Fibroblast of skin of right biceps (primary cell): Measurements from ENCODE around the gene FHIT.
A peak's percentile ranks its signal among the peaks of the same experiment; 100 is the strongest.

Source experiments
- DNase-seq: peaks from one replicate; pipeline ENCODE4 v3.0.0-alpha.2; 2013

FHIT gene

DNA sequence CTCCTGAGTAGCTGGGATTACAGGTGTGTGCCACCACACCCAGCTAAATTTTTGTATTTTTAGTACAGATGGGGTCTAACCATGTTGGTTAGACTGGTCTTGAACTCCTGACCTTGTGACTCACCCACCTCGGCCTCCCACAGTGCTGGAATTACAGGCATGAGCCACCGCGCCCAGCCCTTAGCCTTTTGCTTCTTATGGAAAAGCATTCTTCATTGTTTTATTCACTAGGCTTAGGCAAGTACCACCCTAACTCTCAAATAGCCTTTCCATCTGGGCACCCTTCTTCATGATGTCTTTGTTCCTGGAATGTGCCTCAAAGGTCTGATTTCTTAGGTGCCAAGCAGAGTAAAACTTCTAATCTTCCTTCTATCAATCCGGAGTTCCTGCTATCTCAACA lies 641.8 kb downstream of the FHIT start:
- DNase-seq = peak; percentile 44

DNA sequence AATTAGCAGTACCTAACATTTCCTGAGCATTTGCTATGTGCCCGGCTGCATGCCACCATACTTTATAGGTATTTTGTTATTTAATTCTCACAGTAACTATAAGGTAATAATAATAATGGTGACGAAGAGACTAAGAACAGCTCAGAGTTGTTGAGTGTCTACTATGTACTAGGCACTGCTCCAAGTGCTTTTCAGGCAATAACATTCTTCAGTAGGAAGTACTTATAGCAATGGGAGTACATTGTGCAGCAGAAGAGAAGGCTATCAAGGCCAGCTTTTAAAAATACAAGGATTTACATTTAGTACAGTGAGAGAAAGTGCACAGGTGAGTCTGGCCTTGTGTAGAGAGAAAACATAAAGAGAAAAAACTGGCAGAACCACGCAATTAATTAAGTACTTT lies 647.4 kb downstream of the FHIT start:
- no peak for DNase-seq

DNA sequence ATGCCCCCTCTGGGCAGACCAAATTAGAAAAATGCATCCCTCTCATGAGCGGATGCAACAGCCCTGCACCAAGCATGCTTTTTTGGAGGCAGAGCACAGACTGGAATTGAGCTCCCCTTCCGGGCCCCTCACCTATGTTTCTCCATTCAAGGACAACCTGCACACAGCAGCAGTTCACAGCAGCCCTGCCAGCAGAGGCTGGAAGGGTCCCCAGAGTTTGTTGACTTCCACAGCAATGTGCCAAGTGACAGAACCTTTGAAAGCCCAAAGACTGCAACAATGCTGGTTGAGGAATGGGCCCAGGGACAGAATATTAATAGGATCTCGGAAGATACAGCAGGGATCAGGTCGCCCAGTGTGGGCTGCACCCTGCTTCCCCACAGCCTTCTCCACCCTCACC lies 650.4 kb downstream of the FHIT start:
- no peak for DNase-seq

DNA sequence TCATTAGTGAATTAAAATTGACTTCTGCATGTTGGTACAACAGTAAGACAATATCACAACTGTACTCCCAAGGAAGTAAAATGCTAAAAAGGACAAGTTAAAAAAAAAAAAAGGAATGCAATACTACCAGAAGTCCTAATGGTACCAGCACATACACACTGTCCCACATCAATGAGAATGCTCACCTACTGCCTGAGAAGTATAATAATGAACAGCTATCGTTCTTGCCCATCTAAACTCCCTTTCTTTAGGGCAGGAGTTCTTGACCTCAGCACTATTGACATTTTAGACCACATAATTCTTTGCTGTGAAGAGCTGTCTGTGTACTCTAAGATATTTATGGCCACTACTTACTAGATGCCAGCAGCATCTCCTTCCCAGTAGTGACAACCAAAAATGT lies 651.7 kb downstream of the FHIT start:
- DNase-seq = no peak

DNA sequence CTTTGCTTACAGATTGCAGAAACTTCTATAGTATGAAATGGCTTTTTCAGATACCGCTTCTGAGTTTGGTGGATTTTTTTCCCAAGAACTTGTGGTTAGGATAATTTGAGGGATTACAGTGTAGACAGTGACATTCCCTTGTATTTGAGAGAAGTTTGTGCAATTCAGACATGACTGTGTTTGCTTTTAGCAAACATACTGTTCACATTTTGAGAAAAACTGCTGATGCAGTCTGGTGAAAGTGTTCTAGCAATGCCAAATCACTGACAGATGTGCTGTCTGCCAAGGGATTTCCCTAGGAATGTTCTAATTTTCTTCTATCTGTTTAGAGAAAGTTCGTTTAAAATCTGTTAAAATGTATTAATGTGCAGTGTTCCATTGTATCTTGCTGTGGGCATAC lies 652.6 kb downstream of the FHIT start:
- peak; percentile 67 for DNase-seq

DNA sequence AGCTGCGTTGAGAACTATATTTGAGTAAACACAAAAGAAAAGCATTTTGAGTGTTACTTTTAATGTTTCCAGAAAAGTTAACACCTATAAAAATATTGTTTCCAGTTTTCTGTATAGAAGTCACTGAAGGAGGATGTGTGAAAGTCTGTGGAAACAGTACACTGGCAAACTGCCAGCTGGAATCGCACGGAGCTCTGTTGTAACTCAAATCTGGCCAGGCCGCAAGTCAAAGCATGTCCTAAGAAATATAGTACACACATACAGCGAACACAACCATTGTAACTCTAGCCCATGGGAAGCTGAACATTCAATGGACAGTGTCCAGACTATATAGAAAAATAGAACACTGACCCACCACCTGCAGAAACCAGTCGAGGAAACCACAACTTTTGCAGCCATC lies 657.2 kb downstream of the FHIT start:
- peak; percentile 73 for DNase-seq

DNA sequence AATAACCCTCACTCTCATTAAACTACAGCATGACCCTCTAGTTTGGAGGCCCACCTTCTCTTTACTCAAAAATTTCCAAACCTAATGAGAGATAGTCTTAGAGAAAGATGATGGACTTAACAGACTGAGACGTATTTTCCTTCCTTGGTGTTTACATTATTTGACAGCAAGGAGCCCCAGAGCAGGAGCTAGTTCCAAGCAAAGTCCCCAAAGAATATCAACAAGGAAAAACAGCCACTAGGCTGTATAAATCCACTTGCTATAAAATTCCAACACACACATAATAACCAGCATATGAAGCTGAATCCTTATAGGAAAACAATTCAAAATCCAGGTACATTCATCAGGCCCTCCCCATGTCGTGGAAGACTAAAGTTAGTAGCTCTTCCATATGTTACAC lies 660.0 kb downstream of the FHIT start:
- no peak for DNase-seq

DNA sequence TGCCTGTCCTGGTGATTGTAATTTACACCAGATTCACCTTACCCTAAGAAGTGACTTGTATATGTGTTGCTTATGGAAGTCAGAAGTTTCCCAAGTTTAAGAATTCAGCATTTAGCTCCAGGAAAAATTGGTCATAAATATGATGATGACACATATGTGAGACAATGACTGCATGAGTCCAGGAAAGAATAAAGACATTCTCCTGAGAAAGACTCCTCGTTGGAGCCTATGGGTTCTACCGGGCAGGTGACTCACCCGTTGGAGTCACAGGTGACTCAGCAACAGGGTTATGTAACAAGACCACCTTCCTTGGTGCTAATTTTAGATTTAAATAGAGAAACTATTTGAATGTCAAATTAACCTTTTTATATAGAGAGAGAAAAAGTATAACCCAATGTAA lies 662.4 kb downstream of the FHIT start:
- peak; percentile 83 for DNase-seq

DNA sequence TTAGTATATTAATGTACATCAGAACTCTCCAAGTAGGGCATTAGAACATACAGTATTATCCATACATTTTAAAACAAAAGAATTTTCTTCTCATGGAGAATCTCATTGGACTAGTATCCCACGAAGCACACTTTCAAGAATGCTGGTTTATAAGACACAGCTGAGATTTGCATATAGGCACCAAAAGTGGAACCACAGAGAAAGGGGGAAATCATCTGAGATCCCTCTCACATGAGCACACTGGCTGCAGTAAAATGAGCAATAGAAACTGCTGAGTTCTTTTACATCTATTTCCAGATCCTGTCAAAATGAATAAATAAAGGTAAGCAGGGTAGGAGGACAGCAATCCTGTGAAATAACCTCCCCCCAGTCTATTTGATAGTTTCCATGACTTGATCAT lies 665.3 kb downstream of the FHIT start:
- DNase-seq = no peak

DNA sequence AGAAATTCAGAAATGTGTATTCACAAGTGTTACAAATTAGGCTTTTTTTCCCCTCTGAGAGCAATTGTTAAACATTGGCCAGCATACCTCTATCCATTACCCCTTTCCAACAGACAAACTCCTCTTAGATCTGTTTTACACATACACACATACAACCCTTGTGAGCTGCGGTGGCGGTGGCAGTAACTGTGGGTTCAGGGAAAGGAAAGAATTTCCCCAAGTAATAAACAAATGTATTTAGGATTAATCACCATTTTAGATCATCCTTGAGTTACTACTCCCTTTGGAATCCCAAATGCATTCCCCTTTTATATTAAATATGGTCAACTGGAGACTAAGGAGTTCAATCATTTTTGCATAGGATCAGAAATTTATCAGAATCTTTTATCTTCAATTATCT lies 667.0 kb downstream of the FHIT start:
- DNase-seq = peak; percentile 89

DNA sequence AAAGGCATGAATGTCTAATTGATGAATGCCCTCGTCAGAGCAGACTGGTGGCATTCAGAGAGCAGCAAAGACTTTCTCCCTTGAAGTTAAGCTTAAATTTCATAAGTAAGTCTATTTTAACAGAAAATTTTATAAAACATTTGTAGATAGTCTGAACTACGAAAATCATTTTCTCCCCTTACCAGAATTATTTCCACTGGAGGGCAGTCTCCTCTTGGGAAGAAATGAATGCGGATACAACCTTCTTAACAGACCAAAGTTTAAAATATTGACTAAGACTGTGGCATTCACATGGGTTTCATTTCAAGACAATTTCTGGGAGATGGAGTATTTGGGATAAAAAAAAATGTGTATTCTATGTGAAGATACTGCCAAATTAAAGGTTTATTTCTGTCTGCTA lies 669.0 kb downstream of the FHIT start:
- peak; percentile 48 for DNase-seq

DNA sequence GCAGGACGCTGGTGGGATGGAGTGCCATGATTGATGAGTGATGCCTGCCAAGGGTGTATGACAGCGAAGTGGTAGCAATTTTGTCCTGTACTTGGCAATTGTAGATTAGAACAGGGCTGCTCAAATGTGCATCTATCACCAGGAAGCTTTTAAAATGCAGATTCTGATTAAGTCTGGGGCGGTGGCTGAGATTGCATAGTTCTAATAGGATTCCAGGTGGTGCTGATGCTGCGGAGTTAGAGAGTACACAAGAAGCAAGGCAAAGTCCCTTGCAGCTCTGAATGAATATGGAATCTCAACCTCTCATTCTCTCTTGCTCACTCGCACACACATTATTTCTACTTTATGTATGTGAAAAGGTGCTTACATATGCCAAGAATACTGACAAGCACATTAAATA lies 670.4 kb downstream of the FHIT start:
- DNase-seq = no peak

DNA sequence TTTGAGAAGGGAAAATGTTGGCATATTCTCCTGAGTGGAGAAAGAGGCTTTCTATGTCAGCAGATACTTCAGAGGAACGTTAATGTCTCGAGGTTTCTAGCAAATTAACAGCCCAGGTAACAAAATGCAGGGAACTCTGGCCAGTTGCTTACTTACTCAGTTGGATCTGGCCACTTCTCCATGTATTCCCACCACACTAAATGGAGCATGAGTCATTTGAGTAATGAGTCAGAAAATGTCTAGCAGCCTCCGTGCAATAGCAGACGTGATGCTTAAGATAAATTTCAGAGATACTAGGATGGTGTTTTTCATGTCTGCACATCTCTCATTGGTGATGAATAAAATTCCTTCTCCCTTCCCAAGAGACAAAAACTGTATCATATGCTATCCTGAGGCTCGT lies 671.5 kb downstream of the FHIT start:
- peak; percentile 96 for DNase-seq

DNA sequence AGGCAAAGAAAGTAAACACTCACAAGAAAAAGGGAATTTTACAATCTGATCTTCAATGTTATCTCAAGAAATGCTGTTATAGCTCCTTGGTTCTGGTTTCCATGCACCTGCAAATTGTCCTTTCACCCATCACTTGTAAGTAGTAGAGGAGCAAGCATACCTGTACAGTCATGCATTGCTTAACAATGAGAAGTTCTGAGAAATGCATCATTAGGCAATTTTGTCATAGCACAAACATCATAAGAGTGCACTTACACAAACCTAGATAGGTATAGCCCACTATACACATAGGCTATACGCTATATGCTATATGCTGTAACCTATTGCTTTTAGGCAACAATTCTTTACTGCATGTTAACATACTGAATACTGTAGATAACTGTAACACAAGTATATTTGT lies 672.3 kb downstream of the FHIT start:
- DNase-seq = no peak

DNA sequence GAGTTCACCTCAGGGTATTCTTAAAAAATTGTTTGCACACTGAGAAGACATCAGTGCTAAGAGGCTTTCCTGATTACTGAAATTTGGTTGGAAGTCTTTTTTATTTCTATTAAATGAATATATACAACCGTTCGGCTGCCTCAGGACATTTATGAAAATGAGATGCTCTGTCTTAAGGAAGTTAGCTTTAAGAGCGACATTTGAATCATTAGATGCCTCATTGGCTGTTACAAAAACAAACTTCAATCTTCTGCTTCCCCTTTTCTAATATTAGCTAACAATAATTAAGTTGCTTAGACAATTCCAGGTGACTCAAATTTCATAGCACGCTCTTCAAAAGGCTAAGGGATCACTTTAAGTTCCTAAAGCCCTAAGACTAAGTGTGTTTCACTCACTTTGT lies 673.7 kb downstream of the FHIT start:
- DNase-seq = no peak

DNA sequence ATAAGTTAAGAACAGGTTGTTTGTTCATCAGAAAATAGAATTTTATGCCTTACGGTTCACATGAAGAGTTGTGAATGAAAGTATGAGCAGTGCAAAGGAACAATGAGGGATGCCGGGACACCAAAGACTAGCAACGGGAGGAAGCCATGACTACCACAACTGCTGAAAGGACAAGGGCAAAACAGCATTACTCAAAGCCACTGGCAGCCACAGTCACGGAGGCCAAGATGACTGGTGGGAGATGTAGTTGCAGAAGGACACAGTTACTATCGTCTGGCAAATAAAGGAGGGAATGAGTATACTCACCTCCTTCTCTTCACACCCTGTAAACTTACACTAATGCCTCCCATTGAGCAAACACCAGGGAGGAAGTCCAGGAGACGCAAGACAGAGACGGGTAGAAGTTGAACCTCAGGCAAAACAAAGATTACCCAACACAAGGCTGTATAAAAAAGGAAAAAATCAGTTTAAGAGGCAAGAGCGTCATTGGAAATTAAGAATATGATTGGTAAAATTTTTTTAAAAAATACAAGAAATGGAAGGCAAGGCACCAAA lies 675.5 kb downstream of the FHIT start:
- DNase-seq = no peak

DNA sequence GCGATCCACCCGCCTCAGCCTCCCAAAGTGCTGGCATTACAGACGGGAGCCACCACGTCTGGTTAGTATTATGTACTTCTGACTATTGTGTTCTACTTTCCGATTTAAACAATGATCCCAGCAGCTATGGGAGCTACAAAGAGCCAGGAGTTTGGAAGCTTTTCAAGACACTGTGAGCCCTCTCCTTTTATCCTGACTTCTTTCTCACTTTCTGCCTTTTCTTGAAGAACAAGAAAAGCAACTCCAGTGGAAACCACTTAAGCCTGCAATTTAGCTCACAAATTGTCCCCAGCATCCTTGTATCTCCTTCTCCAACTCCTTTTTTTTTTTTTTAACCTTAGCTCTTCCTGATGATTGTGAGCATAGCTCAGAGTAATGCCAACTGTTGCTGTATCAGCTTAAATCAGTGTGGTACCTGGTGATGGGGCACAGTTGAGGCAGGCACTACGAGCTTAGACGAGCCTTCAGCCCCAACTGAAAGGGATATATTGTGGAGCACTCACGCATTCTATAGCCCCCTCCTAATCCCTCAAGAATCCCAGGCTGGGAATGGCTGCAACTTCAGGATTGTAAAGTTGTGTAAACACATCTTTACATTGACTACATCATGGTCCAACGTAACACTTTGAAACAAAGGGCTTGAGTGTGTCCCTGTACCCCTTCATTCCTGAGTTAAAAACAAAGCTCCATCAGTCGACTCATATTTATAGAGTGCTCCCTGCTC lies 677.0 kb downstream of the FHIT start:
- no peak for DNase-seq

DNA sequence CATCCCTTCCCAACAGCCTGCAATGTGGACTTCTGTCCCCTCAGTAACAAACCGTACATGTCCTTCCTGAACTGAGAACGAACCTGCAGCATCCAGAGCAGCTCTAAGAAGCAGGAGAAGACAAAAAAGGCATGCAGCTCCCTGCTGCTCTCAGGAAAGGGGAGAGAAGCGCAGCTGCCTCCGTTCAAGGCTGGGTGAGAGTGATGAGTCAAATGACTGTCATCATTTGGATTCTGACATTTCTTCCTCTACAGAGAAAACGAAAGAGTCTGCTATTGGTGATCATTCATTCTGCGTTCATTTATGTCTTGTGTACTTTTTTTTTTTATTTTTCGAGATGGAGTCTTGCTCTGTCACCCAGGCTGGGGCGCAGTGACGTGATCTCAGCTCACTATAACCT lies 677.8 kb downstream of the FHIT start:
- peak; percentile 81 for DNase-seq

DNA sequence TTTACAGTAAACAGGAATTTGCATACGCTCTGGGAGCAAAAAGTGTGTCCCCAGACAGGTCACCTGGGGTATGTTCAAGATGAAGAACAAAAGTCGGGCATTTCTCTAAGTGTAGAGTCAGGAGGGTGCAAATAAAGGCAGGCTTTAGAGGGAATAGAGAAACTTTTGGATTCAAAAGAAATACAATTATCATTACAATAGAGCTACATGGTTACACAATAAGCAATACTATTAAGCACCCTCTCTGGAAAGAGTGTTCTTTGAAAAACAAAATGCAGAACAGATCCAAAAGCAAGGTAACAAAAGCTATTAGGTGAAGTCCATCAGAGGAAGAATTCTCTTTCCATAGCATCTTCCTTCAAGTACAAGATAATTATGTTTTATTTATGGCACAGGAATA lies 679.7 kb downstream of the FHIT start:
- no peak for DNase-seq

DNA sequence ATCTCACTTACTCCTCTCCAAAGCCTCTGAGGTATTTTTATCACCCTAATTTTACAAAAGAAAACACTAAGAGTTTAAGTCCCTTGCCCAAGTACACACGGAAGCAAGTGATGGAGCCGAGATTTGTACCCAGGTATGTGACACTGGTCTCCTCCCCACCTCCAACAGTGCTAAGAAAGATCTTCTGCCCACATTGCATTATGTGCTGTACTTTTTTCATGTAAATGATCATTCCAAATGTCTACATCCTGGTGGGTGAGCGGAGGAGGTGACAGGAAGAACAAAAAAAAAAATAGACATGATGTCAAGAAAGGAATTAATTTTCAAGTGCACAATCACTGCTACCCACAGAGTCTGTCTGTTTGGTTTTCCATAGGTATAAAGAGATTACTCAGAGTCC lies 694.1 kb downstream of the FHIT start:
- DNase-seq = no peak

DNA sequence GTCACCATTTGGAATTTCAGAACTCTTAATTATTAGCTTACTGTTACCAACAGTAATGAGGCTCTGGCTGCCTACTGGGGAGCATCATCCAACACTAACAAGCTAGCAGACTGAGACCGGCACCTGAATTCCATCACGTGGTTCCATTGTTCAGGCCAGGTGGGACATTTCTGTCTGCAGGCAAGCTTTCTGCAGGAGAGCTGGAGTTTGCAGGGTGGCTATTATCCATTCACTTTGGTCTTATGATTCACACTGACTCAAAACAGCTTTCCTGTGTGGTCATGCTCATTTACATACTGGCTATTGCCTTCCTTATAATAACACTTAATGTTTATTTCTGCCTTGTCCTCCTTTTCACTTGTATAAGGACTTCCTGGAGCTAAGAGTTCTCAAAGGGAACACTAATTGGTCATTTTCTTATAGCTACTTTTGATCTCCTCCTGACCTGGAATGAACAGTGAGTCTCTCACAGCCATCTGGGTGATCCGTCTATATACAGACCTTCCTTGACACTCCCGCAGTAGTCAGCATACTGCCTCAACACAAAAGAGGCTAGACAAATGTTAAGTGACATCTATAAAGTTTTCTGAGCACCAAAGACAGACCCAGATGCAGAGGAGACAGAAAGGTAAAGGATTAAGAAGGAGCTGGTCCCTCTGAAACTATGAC lies 695.4 kb downstream of the FHIT start:
- peak; percentile 68 for DNase-seq

DNA sequence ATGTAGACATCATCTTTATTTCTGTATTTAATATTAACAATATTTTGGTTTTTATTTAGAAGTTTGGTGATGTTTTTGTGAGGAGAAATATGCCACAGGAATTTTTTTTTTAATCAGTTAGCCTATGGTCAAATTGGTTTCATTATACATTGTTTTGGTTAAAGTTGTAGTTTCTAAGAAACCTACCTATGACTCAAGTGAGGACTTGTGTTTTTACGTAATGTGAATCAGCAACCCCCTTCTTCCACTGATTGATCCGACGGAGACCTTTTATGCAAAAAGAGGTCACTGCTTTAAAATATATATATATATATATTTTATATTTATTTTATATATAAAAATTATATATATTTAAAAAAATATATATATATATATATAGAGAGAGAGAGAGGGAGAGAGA lies 698.1 kb downstream of the FHIT start:
- no peak for DNase-seq

DNA sequence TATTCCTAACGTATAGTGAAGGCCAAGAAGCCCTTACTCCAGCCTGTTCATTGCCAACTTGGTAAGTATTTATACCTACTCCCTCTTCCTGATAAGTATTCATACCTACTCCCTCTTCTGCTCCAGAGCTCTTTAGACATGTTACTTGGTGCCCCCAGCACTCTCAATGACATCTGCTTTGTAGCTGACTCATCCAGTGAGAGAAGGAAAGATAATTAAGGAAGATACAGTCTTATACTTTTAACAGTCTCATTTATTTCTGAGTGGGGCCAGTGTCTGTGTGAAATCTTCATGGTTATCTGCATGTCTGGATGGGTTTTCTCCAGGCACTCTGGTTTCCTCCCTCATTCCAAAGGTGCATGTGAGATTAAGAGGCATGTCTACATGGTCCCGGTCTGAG lies 698.7 kb downstream of the FHIT start:
- peak; percentile 53 for DNase-seq

DNA sequence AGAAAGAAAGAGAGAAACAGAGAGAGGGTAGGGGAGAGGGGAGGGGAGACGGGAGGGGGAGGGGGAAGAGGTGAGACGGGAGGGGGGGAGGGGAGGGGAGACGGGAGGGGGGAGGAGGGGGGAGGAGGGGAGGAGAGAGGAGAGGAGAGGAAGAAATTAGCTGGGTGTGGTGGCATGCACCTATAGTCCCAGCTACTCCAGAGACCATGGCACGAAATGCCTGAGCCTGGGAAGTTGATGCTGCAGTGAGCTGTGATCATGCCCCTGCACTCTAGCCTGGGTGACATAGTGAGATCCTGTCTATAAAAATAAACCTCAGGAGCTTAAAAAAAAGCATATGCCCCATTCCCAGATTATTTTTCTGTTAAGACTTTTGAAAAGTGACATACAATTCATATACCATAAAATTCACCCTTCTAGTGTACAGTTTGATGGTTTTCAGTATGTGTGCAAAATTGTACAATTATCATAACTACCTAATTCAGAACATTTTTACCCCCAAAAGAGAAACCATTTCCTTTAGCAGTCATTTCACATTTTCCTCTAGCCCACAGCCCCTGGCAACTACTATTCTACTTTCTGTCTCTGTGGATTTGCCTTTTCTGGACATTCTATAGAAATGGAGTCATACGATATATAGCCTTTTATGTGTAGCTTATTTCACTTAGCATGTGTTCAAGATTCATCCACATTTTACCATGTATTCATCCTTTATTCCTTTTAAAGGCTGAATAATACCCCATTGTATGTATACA lies 699.6 kb downstream of the FHIT start:
- DNase-seq = no peak
